Measurements from ENCODE around the gene UBE2D1.

DNA sequence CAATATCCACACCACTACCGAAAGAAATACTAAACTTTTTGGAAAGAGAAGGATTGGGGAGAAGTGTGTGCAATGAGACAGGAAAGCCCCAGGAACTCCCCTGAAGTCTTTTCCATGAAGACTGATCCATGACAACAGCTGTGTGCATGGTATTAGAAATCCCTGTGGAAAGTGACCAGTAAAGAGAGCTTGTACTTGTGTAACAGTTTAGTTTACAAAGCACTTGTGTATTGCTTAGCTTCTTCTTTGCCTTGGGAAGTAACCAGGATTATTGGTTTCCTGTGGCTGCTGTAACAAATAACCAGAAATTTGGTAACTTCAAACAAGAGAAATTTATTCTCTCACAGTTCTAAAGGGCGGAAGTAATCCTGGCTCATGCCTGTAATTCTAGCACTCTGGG is 69.2 kb downstream of the UBE2D1 start:
- TF ChIP-seq CTCF (IDR thresholded peaks at IDR 0.05), result no peak
- no peak for TF ChIP-seq POLR2A (IDR thresholded peaks at IDR 0.05)
- no peak for TF ChIP-seq POLR2AphosphoS5 (IDR thresholded peaks at IDR 0.05)

All from transverse colon (tissue), 4 donors.